Measurements from ENCODE around the gene AUTS2. TPM values are rescaled to one million over a fixed set of nuclear protein-coding genes. Genes with fewer than 3 reads are reported as not detected.

Gene AUTS2
- polyA plus RNA-seq, 3 donors, result 0.08 to 0.35 TPM; not detected in 1

GRCh38 chr7:70190281-70190680 lies 592.0 kb downstream of the AUTS2 start:
- Histone ChIP-seq H3K9ac (ENCODE audit: insufficient read depth, low read length, poor library complexity, severe bottlenecking) (no peak overlapping the region), H3K4me2 (replicated peaks; ENCODE audit: extremely low read depth, low read length, poor library complexity, severe bottlenecking) (no peak overlapping the region), H3K27me3 (ENCODE audit: control insufficient read depth in 2 of 2, insufficient read depth in 2 of 2, low read length in 2 of 2) (no peaks in the 10 kb centered on the region), H3K36me3 (replicated peaks in 1 of 2; ENCODE audit: control insufficient read depth in 1 of 2, insufficient read depth in 2 of 2, low read length in 2 of 2) (no peaks in the 10 kb centered on the region), H2AFZ (ENCODE audit: insufficient read depth, low read depth, low read length, poor library complexity, severe bottlenecking) (no peak overlapping the region), H3K27ac (ENCODE audit: low read depth in 1 of 2, low read length in 2 of 2) (no peak overlapping the region), H4K20me1 (ENCODE audit: insufficient read depth, low read length) (no peaks in the 10 kb centered on the region), H3K79me2 (ENCODE audit: insufficient read depth, low read length) (no peaks in the 10 kb centered on the region), H3K4me3 (replicated peaks in 1 of 3; ENCODE audit: low read depth in 2 of 3, low read length in 3 of 3) (no peak overlapping the region), H3K9me3 (replicated peaks in 1 of 2; ENCODE audit: control insufficient read depth in 1 of 2, insufficient read depth in 1 of 2, low read length in 2 of 2) (peaks cover 7% of the 10 kb centered on the region in 2 donors), H3K4me1 (ENCODE audit: control insufficient read depth in 1 of 2, insufficient read depth in 2 of 2, low read length in 2 of 2) (no peaks in the 10 kb centered on the region)
- Mint-ChIP-seq H3K4me3 (no peak overlapping the region), H3K9me3 (peaks cover 3 to 18% (median 10%) of the 10 kb centered on the region in 7 donors), H3K4me1 (no peaks in the 10 kb centered on the region), H3K36me3 (peaks cover 0 to 2% of the 10 kb centered on the region in 2 donors), H3K27me3 (ENCODE audit: low read depth in 3 of 3) (peaks cover 0 to 3% (median 1%) of the 10 kb centered on the region in 3 donors), H3K27ac (no peak overlapping the region)
- WGBS (ENCODE audit: insufficient coverage), result no CpG with 5 or more reads among the region's 4 CpGs
- DNase-seq, result no peak
- TF ChIP-seq, protein P1, sequence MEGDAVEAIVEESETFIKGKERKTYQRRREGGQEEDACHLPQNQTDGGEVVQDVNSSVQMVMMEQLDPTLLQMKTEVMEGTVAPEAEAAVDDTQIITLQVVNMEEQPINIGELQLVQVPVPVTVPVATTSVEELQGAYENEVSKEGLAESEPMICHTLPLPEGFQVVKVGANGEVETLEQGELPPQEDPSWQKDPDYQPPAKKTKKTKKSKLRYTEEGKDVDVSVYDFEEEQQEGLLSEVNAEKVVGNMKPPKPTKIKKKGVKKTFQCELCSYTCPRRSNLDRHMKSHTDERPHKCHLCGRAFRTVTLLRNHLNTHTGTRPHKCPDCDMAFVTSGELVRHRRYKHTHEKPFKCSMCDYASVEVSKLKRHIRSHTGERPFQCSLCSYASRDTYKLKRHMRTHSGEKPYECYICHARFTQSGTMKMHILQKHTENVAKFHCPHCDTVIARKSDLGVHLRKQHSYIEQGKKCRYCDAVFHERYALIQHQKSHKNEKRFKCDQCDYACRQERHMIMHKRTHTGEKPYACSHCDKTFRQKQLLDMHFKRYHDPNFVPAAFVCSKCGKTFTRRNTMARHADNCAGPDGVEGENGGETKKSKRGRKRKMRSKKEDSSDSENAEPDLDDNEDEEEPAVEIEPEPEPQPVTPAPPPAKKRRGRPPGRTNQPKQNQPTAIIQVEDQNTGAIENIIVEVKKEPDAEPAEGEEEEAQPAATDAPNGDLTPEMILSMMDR (IDR thresholded peaks at IDR 0.05), result no peak
- intact Hi-C loops (cut with micrococcal nuclease), result no loop called here

- H3K4me3 Mint-ChIP-seq, result no peak overlapping the region
Measured at GRCh38 chr7:70193514-70193913, 595.2 kb downstream of the AUTS2 start.

More at GRCh38 chr7:70193514-70193913, 595.2 kb downstream of the AUTS2 start:
- Histone ChIP-seq H3K9ac (ENCODE audit: insufficient read depth, low read length, poor library complexity, severe bottlenecking) (no peak overlapping the region), H3K27ac (ENCODE audit: low read depth in 1 of 2, low read length in 2 of 2) (no peak overlapping the region), H3K4me2 (replicated peaks; ENCODE audit: extremely low read depth, low read length, poor library complexity, severe bottlenecking) (no peak overlapping the region), H3K4me1 (ENCODE audit: control insufficient read depth in 1 of 2, insufficient read depth in 2 of 2, low read length in 2 of 2) (no peaks in the 10 kb centered on the region), H3K36me3 (replicated peaks in 1 of 2; ENCODE audit: control insufficient read depth in 1 of 2, insufficient read depth in 2 of 2, low read length in 2 of 2) (no peaks in the 10 kb centered on the region), H3K9me3 (replicated peaks in 1 of 2; ENCODE audit: control insufficient read depth in 1 of 2, insufficient read depth in 1 of 2, low read length in 2 of 2) (peaks cover 7% of the 10 kb centered on the region in 2 donors), H4K20me1 (ENCODE audit: insufficient read depth, low read length) (no peaks in the 10 kb centered on the region), H3K79me2 (ENCODE audit: insufficient read depth, low read length) (no peaks in the 10 kb centered on the region), H3K27me3 (ENCODE audit: control insufficient read depth in 2 of 2, insufficient read depth in 2 of 2, low read length in 2 of 2) (no peaks in the 10 kb centered on the region), H2AFZ (ENCODE audit: insufficient read depth, low read depth, low read length, poor library complexity, severe bottlenecking) (no peak overlapping the region), H3K4me3 (replicated peaks in 1 of 3; ENCODE audit: low read depth in 2 of 3, low read length in 3 of 3) (no peak overlapping the region)
- DNase-seq, result no peak
- peaks cover 0 to 3% (median 1%) of the 10 kb centered on the region in 3 donors for H3K27me3 Mint-ChIP-seq (ENCODE audit: low read depth in 3 of 3)
- H3K36me3 Mint-ChIP-seq, result no peaks in the 10 kb centered on the region
- TF ChIP-seq, protein P1 (IDR thresholded peaks at IDR 0.05), result no peak
- H3K27ac Mint-ChIP-seq, result no peak overlapping the region
- peaks cover 0 to 16% (median 10%) of the 10 kb centered on the region in 7 donors for H3K9me3 Mint-ChIP-seq
- H3K4me1 Mint-ChIP-seq, result no peaks in the 10 kb centered on the region
- WGBS (ENCODE audit: insufficient coverage), result 90% methylated on average over 2 of the region's 4 CpGs
- intact Hi-C loops (cut with micrococcal nuclease), result no loop called here

Data from CD14-positive monocyte (primary cell).